ENCODE data around the gene CCDC14. TPM values are rescaled to one million over a fixed set of nuclear protein-coding genes. Genes with fewer than 3 reads are reported as not detected.
A peak's percentile ranks its signal among the peaks of the same experiment; 100 is the strongest.

Gene CCDC14
- total RNA-seq, 6 experiments from 2014 or later: 10.4 to 15.6 (median 11.7) TPM

GRCh38 chr3:123929325-123929724 is 31.7 kb downstream of the CCDC14 start:
- ATAC-seq (no peak), DNase-seq (no peak)
- Histone ChIP-seq H3K4me3 (no peak overlapping the region), H3K27me3 (no peaks in the 10 kb centered on the region), H3K27ac (no peak overlapping the region), H3K36me3 (peaks cover 0 to 10% (median 0%) of the 10 kb centered on the region in 4 donors), H3K4me1 (no peaks in the 10 kb centered on the region), H3K9me3 (no peaks in the 10 kb centered on the region)
- intact Hi-C loops (cut with DNase I): no loop called here
- WGBS (ENCODE audit: insufficient coverage, low coverage, low lambda C conversion rate, missing lambda C conversion rate): 96% methylated on average over 9 of the region's 9 CpGs
- no peak for TF ChIP-seq POLR2A (IDR thresholded peaks at IDR 0.05)
- no peak for TF ChIP-seq CTCF (IDR thresholded peaks at IDR 0.05)

GRCh38 chr3:123926396-123926795 is 34.6 kb downstream of the CCDC14 start:
- ATAC-seq (no peak), DNase-seq (no peak)
- Histone ChIP-seq H3K36me3 (peaks cover 0 to 10% (median 0%) of the 10 kb centered on the region in 4 donors), H3K4me1 (no peaks in the 10 kb centered on the region), H3K4me3 (no peak overlapping the region), H3K27ac (no peak overlapping the region), H3K9me3 (no peaks in the 10 kb centered on the region), H3K27me3 (no peaks in the 10 kb centered on the region)
- intact Hi-C loops (cut with DNase I): no loop called here
- no peak for TF ChIP-seq POLR2A (IDR thresholded peaks at IDR 0.05)

GRCh38 chr3:123920868-123921267 is 40.2 kb downstream of the CCDC14 start:
- Histone ChIP-seq H3K27me3 (no peaks in the 10 kb centered on the region), H3K9me3 (peaks cover 0 to 6% (median 0%) of the 10 kb centered on the region in 4 donors), H3K4me1 (peaks cover 0 to 7% (median 0%) of the 10 kb centered on the region in 4 donors), H3K27ac (no peak overlapping the region), H3K36me3 (no peaks in the 10 kb centered on the region), H3K4me3 (no peak overlapping the region)
- ATAC-seq (no peak), DNase-seq (no peak)
- intact Hi-C loops (cut with DNase I): no loop called here
- no peak for TF ChIP-seq POLR2A (IDR thresholded peaks at IDR 0.05)
- TF ChIP-seq CTCF (IDR thresholded peaks at IDR 0.05): no peak

GRCh38 chr3:123920383-123920782 is 40.6 kb downstream of the CCDC14 start:
- Histone ChIP-seq H3K27ac (no peak overlapping the region), H3K4me3 (no peak overlapping the region), H3K9me3 (peaks cover 0 to 6% (median 0%) of the 10 kb centered on the region in 4 donors), H3K36me3 (no peaks in the 10 kb centered on the region), H3K27me3 (no peaks in the 10 kb centered on the region), H3K4me1 (peaks cover 0 to 7% (median 0%) of the 10 kb centered on the region in 4 donors)
- DNase-seq (no peak), ATAC-seq (no peak)
- intact Hi-C loops (cut with DNase I): no loop called here
- WGBS (ENCODE audit: insufficient coverage, low coverage, low lambda C conversion rate, missing lambda C conversion rate): 100% methylated on average over 1 of the region's 1 CpG
- TF ChIP-seq POLR2A (IDR thresholded peaks at IDR 0.05): no peak
- no peak for TF ChIP-seq CTCF (IDR thresholded peaks at IDR 0.05)

GRCh38 chr3:123919353-123919752 is 41.7 kb downstream of the CCDC14 start:
- 20% methylated on average over 1 of the region's 3 CpGs for WGBS (ENCODE audit: insufficient coverage, low coverage, low lambda C conversion rate, missing lambda C conversion rate)

More at GRCh38 chr3:123919353-123919752, 41.7 kb downstream of the CCDC14 start:
- no peak for TF ChIP-seq POLR2A (IDR thresholded peaks at IDR 0.05)
- no peak for TF ChIP-seq CTCF (IDR thresholded peaks at IDR 0.05)
- no peak overlapping the region for H3K4me3 ChIP-seq
- ATAC-seq: peak; percentile 83 to 99 (median 98)
- intact Hi-C loops (cut with DNase I): no loop called here
- H3K27ac ChIP-seq: peak overlapping the region in 2 of 3 donors; percentile 23 to 76
- H3K36me3 ChIP-seq: no peaks in the 10 kb centered on the region
- peaks cover 0 to 6% (median 0%) of the 10 kb centered on the region in 4 donors for H3K9me3 ChIP-seq
- H3K27me3 ChIP-seq: no peaks in the 10 kb centered on the region
- peak; percentile 35 to 92 (median 88) for DNase-seq
- peaks cover 0 to 7% (median 0%) of the 10 kb centered on the region in 4 donors for H3K4me1 ChIP-seq

Measured in right lobe of liver (tissue), 6 donors.